Endothelial cell of umbilical vein (primary cell): ENCODE data around the gene GPR158. TPM values are rescaled to one million over a fixed set of nuclear protein-coding genes. Genes with fewer than 3 reads are reported as not detected.

ENCODE experiments used
- BruUV-seq: library from RNA; stranded (reverse); fragments of 400-500 nt; replicated peaks from 2 replicates; lab custom pipeline; 2021; lab: Mats Ljungman, UMichigan
- CTCF ChIA-PET: fragments of 300-600, 350-600 bp; sonication (Branson Sonifier 250); formaldehyde crosslinking; loops from one replicate; lab custom pipeline; 2021; ENCODE audit warnings: antibody characterized with exemption, inconsistent platforms; lab: Charles Lee
- POLR2A ChIA-PET: fragments of 300-600, 350-600 bp; sonication (Branson Sonifier 250); formaldehyde crosslinking; loops from one replicate; lab custom pipeline; 2021; ENCODE audit warnings: antibody characterized with exemption, inconsistent platforms; lab: Charles Lee
- DNase-seq: peaks from one replicate; pipeline ENCODE4 v3.0.0-alpha.2; 2011; ENCODE audit warnings: low read depth, low spot score
- FAIRE-seq: peaks from 2 replicates; lab custom pipeline; 2011; peaks lifted over from hg19 to GRCh38; lab: Jason Lieb, UNC
- H2AFZ ChIP-seq: 2 replicates; pipeline ENCODE4 v1.6.0; 2012; ENCODE audit warnings: low read depth, low read length, control low read depth, inconsistent platforms
- H3K27ac ChIP-seq: 2 replicates; pipeline ENCODE4 v1.5.1; 2011; ENCODE audit warnings: low read depth, mild to moderate bottlenecking, control low read depth, low read length, moderate library complexity; ENCODE audit not compliant: insufficient read depth
- H3K27me3 ChIP-seq, 2 experiments: 2 replicates each; pipeline versions ENCODE4 v1.6.0 to v1.6.1; 2011; ENCODE audit warnings: low read length in 2 of 2, mixed read lengths in 1 of 2; ENCODE audit not compliant: control insufficient read depth in 2 of 2, insufficient read depth in 2 of 2
- H3K36me3 ChIP-seq, 2 experiments: 2 replicates in 1 of 2; 3 replicates in 1 of 2; pipeline ENCODE4 v1.5.1; 2011; ENCODE audit warnings: low read length in 2 of 2, mild to moderate bottlenecking in 1 of 2, moderate library complexity in 1 of 2; ENCODE audit not compliant: control insufficient read depth in 2 of 2, insufficient read depth in 2 of 2; ENCODE audit errors: extremely low read depth in 1 of 2
- H3K4me1 ChIP-seq: 3 replicates; pipeline ENCODE4 v1.5.1; 2011; ENCODE audit warnings: mild to moderate bottlenecking, low read length; ENCODE audit not compliant: control insufficient read depth, insufficient read depth; ENCODE audit errors: extremely low read depth
- H3K4me2 ChIP-seq: 2 replicates; pipeline ENCODE4 v1.6.1; 2011; ENCODE audit warnings: low read length, control low read depth, mixed read lengths; ENCODE audit not compliant: insufficient read depth
- H3K4me3 ChIP-seq, 3 experiments: fragments of 200-600 bp in 1 of 3; sonication (generic), shearing (Covaris generic) in 1 of 3; replicated peaks in 1 of 3; 2 replicates each; pipeline ENCODE4 v1.5.1; 2011 to 2016; ENCODE audit warnings: control low read depth in 3 of 3, low read length in 3 of 3, mild to moderate bottlenecking in 2 of 3, inconsistent platforms in 1 of 3, low read depth in 1 of 3, moderate library complexity in 1 of 3; ENCODE audit not compliant: insufficient read depth in 1 of 3
- H3K79me2 ChIP-seq: 2 replicates; pipeline ENCODE4 v1.6.0; 2012; ENCODE audit warnings: low read length, inconsistent platforms; ENCODE audit not compliant: control insufficient read depth, insufficient read depth
- H3K9ac ChIP-seq: replicated peaks from 2 replicates; pipeline ENCODE3; 2011; ENCODE audit warnings: low read length, control low read depth; ENCODE audit not compliant: insufficient read depth; ENCODE audit errors: extremely low read depth
- H3K9me1 ChIP-seq: replicated peaks from 3 replicates; pipeline ENCODE4 v1.6.0; 2011; ENCODE audit warnings: mild to moderate bottlenecking, low read length; ENCODE audit not compliant: control insufficient read depth, insufficient read depth; ENCODE audit errors: extremely low read depth
- H3K9me3 ChIP-seq: replicated peaks from 2 replicates; pipeline ENCODE4 v1.5.1; 2012; ENCODE audit warnings: low read length, inconsistent platforms; ENCODE audit not compliant: control insufficient read depth, insufficient read depth
- H4K20me1 ChIP-seq: replicated peaks from 2 replicates; pipeline ENCODE3; 2011; ENCODE audit warnings: mild to moderate bottlenecking, low read length; ENCODE audit not compliant: control insufficient read depth, insufficient read depth; ENCODE audit errors: extremely low read depth
- EZH2 ChIP-seq: IDR thresholded peaks from 2 replicates; pipeline ENCODE4 v1.6.1; 2012; ENCODE audit warnings: borderline replicate concordance, low read depth, mild to moderate bottlenecking, moderate library complexity, low read length, inconsistent platforms; ENCODE audit not compliant: severe bottlenecking
- GATA2 ChIP-seq: IDR thresholded peaks from 2 replicates; pipeline ENCODE4 v1.7.0; 2011; ENCODE audit warnings: low read depth, mild to moderate bottlenecking, moderate library complexity, mixed read lengths, low read length; ENCODE audit not compliant: insufficient read length, insufficient read depth
- MYC ChIP-seq: IDR thresholded peaks from one replicate; pipeline ENCODE4 v1.6.1; 2011; ENCODE audit warnings: mild to moderate bottlenecking, low read depth, low read length
- POLR2A ChIP-seq: IDR thresholded peaks from 2 replicates; pipeline ENCODE4 v1.6.1; 2012; ENCODE audit warnings: low read depth, mild to moderate bottlenecking, control low read depth, low read length
- dilution Hi-C: fragments of 300-500 bp; cut with MboI; formaldehyde crosslinking; loops from one replicate; pipeline ENCODE4 v1.15.0; 2019; ENCODE audit warnings: low sequenced_read_pairs; ENCODE audit not compliant: extremely low pct_ligation_motif_present
- intact Hi-C: fragments of 100-400 bp; cut with micrococcal nuclease; formaldehyde crosslinking; loops from one replicate; pipeline ENCODE4 v1.10.0; 2022
- polyA plus RNA-seq, 4 experiments: library from polyadenylated mRNA; depleted of rRNA in 3 of 4; stranded (reverse) in 3 of 4; unstranded in 1 of 4; fragments of >200 nt; gene quantifications; 2 replicates each; pipeline versions ENCODE4 v1.2.1 to v1.2.3, GENCODE V29; 2011 to 2012; ENCODE audit warnings: missing spikeins in 1 of 4
- total RNA-seq: library from RNA; stranded (reverse); gene quantifications from 2 replicates; pipeline ENCODE4 v1.2.3, GENCODE V29; 2021
- TF ChIP-seq, protein P1 (sequence below), 2 donors: IDR thresholded peaks; 1 replicate in 1 of 2; 2 replicates in 1 of 2; pipeline ENCODE4 v1.5.1; 2011; ENCODE audit warnings: low read length in 2 of 2, mild to moderate bottlenecking in 2 of 2, moderate library complexity in 2 of 2, control low read depth in 1 of 2, inconsistent platforms in 1 of 2, low read depth in 1 of 2; ENCODE audit not compliant: insufficient read depth in 1 of 2; ENCODE audit errors: extremely low read depth in 1 of 2

GPR158 gene
- total and polyA plus RNA-seq, 2 donors (not counting 3 experiments of a cell fraction or from before 2014, with no cell fraction given): not detected

DNA sequence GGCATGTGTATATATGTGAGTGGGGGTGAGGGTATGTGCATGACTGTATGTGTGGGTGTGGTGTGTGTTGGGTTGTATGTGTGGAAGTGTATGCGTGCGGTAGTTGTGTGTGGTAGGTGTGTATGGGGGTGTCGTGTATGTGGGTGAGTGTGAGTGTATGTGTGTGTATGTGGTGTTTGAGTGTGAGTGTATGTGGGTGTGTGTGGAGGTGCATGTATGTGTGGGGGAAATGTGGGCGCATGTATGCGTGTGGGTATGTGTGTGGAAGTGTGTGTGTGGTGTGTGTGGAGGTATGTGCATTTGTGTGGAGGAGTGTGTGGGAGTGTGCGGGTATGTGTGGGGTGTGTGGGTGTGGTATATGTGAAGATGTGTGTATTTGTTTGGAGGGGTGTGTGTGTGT lies 269.5 kb downstream of the GPR158 start:
- dilution Hi-C loops: no loop called here

DNA sequence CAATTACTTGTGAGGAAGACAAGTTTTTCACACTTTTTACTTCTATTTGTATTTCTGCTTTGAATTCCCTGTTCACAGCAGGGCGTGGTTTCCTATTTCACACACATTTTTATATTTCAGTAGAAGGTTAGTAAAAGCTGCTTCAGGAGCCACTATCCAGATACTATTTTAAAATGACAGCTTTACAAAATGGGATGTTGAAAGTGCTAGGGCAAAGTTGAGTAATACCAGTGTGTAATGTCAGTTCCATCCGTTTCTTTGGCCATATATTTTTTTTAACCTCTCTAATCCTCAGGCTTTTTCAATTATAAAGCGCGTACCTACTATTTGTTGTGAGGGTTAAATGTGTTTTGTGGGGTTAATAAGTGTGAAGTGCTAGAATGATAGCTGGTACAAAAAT lies 276.6 kb downstream of the GPR158 start:
- Histone ChIP-seq H3K4me3 (no peak overlapping the region), H3K27me3 (no peaks in the 10 kb centered on the region), H3K9me3 (no peaks in the 10 kb centered on the region), H3K4me2 (no peak overlapping the region), H3K79me2 (no peaks in the 10 kb centered on the region), H3K9ac (no peak overlapping the region), H2AFZ (no peak overlapping the region), H3K27ac (no peak overlapping the region), H3K36me3 (no peaks in the 10 kb centered on the region), H4K20me1 (no peaks in the 10 kb centered on the region), H3K9me1 (no peaks in the 10 kb centered on the region), H3K4me1 (peaks cover 9% of the 10 kb centered on the region)
- DNase-seq (no peak), FAIRE-seq (no peak)
- TF ChIP-seq, protein P1, sequence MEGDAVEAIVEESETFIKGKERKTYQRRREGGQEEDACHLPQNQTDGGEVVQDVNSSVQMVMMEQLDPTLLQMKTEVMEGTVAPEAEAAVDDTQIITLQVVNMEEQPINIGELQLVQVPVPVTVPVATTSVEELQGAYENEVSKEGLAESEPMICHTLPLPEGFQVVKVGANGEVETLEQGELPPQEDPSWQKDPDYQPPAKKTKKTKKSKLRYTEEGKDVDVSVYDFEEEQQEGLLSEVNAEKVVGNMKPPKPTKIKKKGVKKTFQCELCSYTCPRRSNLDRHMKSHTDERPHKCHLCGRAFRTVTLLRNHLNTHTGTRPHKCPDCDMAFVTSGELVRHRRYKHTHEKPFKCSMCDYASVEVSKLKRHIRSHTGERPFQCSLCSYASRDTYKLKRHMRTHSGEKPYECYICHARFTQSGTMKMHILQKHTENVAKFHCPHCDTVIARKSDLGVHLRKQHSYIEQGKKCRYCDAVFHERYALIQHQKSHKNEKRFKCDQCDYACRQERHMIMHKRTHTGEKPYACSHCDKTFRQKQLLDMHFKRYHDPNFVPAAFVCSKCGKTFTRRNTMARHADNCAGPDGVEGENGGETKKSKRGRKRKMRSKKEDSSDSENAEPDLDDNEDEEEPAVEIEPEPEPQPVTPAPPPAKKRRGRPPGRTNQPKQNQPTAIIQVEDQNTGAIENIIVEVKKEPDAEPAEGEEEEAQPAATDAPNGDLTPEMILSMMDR (IDR thresholded peaks at IDR 0.05; ENCODE audit: extremely low read depth in 1 of 2, insufficient read depth in 1 of 2, low read depth in 1 of 2, low read length in 2 of 2): no peak
- no peak for TF ChIP-seq POLR2A
- no peak for TF ChIP-seq EZH2
- no peak for TF ChIP-seq GATA2
- POLR2A ChIA-PET: no interaction called here
- dilution Hi-C loops: no loop called here
- CTCF ChIA-PET: interaction anchor here (0.7 kb wide), 1 partner anchor 40 kb away, joined by 3 read pairs; no protein-coding TSS in a partner anchor
- no TSS peak for BruUV-seq
- intact Hi-C loops: no loop called here

More for the DNA sequence above, 269.5 kb downstream of the GPR158 start:
- no peaks in the 10 kb centered on the region for H3K4me1 ChIP-seq
- peaks cover 0 to 5% of the 10 kb centered on the region in 2 experiments for H3K27me3 ChIP-seq
- H3K36me3 ChIP-seq: no peaks in the 10 kb centered on the region
- FAIRE-seq (no peak), DNase-seq (no peak)
- no peak overlapping the region for H2AFZ ChIP-seq
- H3K9me1 ChIP-seq: no peaks in the 10 kb centered on the region
- H3K4me3 ChIP-seq: no peak overlapping the region
- no peaks in the 10 kb centered on the region for H3K9me3 ChIP-seq
- H3K9ac ChIP-seq: no peak overlapping the region
- no peaks in the 10 kb centered on the region for H4K20me1 ChIP-seq
- H3K79me2 ChIP-seq: no peaks in the 10 kb centered on the region
- ChIA-PET CTCF (no interaction called here), POLR2A (no interaction called here)
- no peak overlapping the region for H3K4me2 ChIP-seq
- intact Hi-C loops: no loop called here
- H3K27ac ChIP-seq: no peak overlapping the region
- TF ChIP-seq, protein P1 (IDR thresholded peaks at IDR 0.05; ENCODE audit: extremely low read depth in 1 of 2, insufficient read depth in 1 of 2, low read depth in 1 of 2, low read length in 2 of 2): no peak
- no peak for TF ChIP-seq MYC
- no TSS peak for BruUV-seq
